Measurements from ENCODE around the gene SLC34A3. TPM values are rescaled to one million over a fixed set of nuclear protein-coding genes. Genes with fewer than 3 reads are reported as not detected.

SLC34A3 gene
- polyA plus RNA-seq, 2 of the 4 experiments (the other 2 are of a cell fraction): 0.05 TPM; not detected in 1

- TF ChIP-seq RAD21 (conservative IDR thresholded peaks at IDR 0.05 in 1 of 2, IDR thresholded peaks at IDR 0.05 in 1 of 2) (no peak), PBX3 (IDR thresholded peaks at IDR 0.05) (peak; percentile 62), POLR2A (IDR thresholded peaks at IDR 0.05; ENCODE audit: low read length) (no peak), MYC (IDR thresholded peaks at IDR 0.05; ENCODE audit: borderline replicate concordance, low read length) (no peak), CEBPB (IDR thresholded peaks at IDR 0.05) (no peak), ZNF302 (CRISPR knock-in tag; IDR thresholded peaks at IDR 0.05) (no peak), SREBF2 (IDR thresholded peaks at IDR 0.05) (no peak), FOXS1 (CRISPR knock-in tag; IDR thresholded peaks at IDR 0.05) (no peak), JUNB (IDR thresholded peaks at IDR 0.05) (no peak), RNF2 (IDR thresholded peaks at IDR 0.05; ENCODE audit: borderline replicate concordance, low read depth) (no peak), GATA3 (IDR thresholded peaks at IDR 0.05; ENCODE audit: borderline replicate concordance) (0 out of 2 replicates have a peak, but pooled peaks have one; percentile 10), HOXB13 (CRISPR knock-in tag; IDR thresholded peaks at IDR 0.05; ENCODE audit: low read depth) (no peak), ATOH8 (CRISPR knock-in tag; IDR thresholded peaks at IDR 0.05; ENCODE audit: low read depth) (no peak), CHD2 (IDR thresholded peaks at IDR 0.05; ENCODE audit: low read length, partially characterized antibody) (no peak), HDAC2 (IDR thresholded peaks at IDR 0.05) (no peak), NR3C1 (IDR thresholded peaks at IDR 0.05) (no peak), CHD4 (IDR thresholded peaks at IDR 0.05; ENCODE audit: borderline replicate concordance) (no peak), ELK1 (IDR thresholded peaks at IDR 0.05; ENCODE audit: low read depth, low read length) (no peak), CTCF (IDR thresholded peaks at IDR 0.05) (no peak), HMGXB4 (CRISPR knock-in tag; IDR thresholded peaks at IDR 0.05; ENCODE audit: borderline replicate concordance) (no peak), RCOR1 (IDR thresholded peaks at IDR 0.05; ENCODE audit: low read depth, low read length) (no peak), BHLHE40 (IDR thresholded peaks at IDR 0.05; ENCODE audit: low read depth, low read length) (no peak), CBX8 (IDR thresholded peaks at IDR 0.05) (no peak)
Observed at GRCh38 chr9:137218754-137219271, 11.9 kb upstream of the SLC34A3 start (continued).
